AG09319 (cell line): ENCODE data around the gene IQCH.
"Not testable (repeated sequence)": the region's sequence is repeated elsewhere in the genome, so short reads cannot be mapped to it uniquely, and the experiment has no call there.

Source experiments
- DNase-seq: peaks from one replicate; pipeline ENCODE4 v3.0.0-alpha.2; 2010; ENCODE audit warnings: low read depth; ENCODE audit errors: extremely low read depth
- CTCF ChIP-seq: IDR thresholded peaks from 2 replicates; pipeline ENCODE4 v1.5.1; 2011; ENCODE audit warnings: low read depth, mild to moderate bottlenecking, inconsistent platforms, low read length, moderate library complexity

Gene IQCH

GRCh38 chr15:67359431-67360079, 105.0 kb downstream of the IQCH start:
- no peak for TF ChIP-seq CTCF
- DNase-seq = no peak

DNA sequence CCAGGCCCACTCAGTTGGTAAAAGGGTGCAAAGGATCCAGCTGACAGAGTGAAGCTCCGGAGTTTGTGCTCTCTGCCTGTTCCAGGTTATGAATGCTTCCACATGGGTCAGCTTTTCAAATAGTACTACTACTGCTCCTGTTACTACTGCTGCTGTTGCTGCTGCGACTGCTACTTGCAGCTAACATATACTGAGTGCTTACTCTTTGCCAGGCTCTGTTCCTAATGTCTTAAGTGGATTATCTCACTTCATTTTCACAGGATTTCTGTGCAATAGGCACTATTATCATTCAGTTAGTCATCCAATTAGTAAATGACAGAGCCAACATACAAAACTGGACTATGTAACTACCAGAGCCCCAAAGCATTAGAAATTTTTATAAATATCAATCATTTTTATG, 106.5 kb downstream of the IQCH start:
- DNase-seq = no peak
- TF ChIP-seq CTCF = no peak

- not testable (repeated sequence) for DNase-seq
Observed at GRCh38 chr15:67363712-67364111, 109.1 kb downstream of the IQCH start.

- TF ChIP-seq CTCF = no peak
- no peak for DNase-seq
Observed at GRCh38 chr15:67365994-67366393, 111.4 kb downstream of the IQCH start.

DNA sequence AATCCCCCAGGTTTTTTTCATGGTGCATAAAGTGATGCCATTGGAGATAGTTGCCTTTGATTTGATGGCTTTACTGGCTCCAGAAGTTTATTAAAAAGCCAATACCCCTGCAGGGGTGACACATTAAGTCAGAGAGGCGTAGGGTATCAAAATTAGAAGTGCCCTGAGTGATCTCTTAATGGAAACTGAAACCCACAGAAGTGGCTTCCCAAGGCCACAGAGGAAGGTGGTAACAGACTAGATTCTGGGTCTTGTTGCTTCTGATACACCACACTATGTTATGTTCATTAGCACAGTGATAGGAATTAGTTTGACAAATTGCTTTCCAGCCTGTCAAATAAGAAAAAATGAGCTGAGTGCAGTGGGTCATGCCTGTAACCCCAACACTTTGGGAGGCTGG, 112.3 kb downstream of the IQCH start:
- DNase-seq = no peak
- TF ChIP-seq CTCF = no peak

DNA sequence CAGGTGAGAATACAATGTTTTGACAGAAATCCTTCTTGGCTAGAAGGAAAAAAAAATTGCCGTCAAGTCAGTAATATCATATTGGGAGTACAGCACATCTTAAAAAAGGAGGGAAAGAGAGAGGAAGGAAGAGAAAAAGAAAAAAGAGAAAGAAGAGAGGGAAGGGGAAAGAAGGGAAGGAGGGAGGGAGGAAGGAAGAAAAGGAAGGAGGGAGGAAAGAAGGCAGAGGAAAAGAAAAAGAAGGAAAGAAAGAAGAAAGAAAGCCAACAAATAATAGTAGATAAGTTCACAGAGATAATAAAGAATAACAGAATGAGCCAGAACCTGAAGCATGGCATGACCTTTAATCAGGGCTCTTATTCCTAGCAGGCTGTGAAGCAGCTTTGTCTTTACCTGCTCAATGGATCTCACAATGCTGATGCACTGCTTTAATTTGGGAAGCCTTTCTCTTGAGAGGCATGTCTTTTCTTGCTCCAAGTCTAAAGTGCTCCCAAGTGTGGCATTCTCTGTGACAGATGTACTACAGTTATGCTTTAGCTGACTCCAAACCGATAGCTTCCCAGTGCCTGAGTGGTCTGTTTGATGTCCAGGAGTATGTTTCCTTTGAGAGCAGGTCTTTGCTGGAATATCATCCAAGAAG, 114.9 kb downstream of the IQCH start:
- no peak for DNase-seq
- TF ChIP-seq CTCF = no peak

GRCh38 chr15:67370206-67370954, 115.8 kb downstream of the IQCH start:
- no peak for TF ChIP-seq CTCF
- DNase-seq = no peak

GRCh38 chr15:67372543-67372942, 118.0 kb downstream of the IQCH start:
- DNase-seq = no peak
- TF ChIP-seq CTCF = no peak
